Measurements from ENCODE around the gene KLF16.

DNA sequence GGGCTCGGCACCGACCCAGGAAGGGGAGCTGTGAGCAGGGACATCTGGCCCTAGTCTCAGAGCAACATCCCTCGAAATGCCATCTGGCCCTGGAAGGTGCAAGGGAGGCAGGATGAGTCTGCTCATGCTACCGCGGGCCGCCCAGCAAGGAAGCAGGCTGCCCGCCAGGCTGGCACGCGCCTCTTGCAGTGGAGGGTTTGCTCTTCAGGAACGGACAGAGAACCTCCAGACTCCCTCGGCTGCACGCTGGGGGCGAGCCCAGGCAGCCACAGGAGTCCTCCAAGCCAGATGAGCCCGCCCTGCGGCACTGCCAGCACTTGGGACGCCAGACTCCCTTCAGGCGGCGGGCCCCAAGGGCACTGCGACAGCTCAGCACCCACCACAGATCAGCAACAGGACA, 41.2 kb downstream of the KLF16 start:
- no peak for TF ChIP-seq SUPT20H (IDR thresholded peaks at IDR 0.05; ENCODE audit: borderline replicate concordance, control insufficient read depth, low read depth, low read length)
- no peak for TF ChIP-seq SREBF2 (IDR thresholded peaks at IDR 0.05; ENCODE audit: low read length)
- TF ChIP-seq, protein P1, sequence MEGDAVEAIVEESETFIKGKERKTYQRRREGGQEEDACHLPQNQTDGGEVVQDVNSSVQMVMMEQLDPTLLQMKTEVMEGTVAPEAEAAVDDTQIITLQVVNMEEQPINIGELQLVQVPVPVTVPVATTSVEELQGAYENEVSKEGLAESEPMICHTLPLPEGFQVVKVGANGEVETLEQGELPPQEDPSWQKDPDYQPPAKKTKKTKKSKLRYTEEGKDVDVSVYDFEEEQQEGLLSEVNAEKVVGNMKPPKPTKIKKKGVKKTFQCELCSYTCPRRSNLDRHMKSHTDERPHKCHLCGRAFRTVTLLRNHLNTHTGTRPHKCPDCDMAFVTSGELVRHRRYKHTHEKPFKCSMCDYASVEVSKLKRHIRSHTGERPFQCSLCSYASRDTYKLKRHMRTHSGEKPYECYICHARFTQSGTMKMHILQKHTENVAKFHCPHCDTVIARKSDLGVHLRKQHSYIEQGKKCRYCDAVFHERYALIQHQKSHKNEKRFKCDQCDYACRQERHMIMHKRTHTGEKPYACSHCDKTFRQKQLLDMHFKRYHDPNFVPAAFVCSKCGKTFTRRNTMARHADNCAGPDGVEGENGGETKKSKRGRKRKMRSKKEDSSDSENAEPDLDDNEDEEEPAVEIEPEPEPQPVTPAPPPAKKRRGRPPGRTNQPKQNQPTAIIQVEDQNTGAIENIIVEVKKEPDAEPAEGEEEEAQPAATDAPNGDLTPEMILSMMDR (IDR thresholded peaks at IDR 0.05 in 2 of 3, conservative IDR thresholded peaks at IDR 0.05 in 1 of 3; ENCODE audit: control insufficient read depth in 2 of 3, extremely low read depth in 1 of 3, insufficient read depth in 1 of 3, low read depth in 3 of 3, low read length in 3 of 3), result no peak
